Heart left ventricle (tissue), 13 donors: ENCODE measurements around the gene DSCAM.

Source experiments
- CTCF ChIP-seq, 12 donors: fragments of 200-600 bp; sonication (generic) in 4 of 12; IDR thresholded peaks; one replicate each; pipeline versions ENCODE4 v1.5.0 to v1.8.0; 2018 to 2022; ENCODE audit warnings: antibody characterized with exemption in 12 of 12, mild to moderate bottlenecking in 5 of 12
- POLR2A ChIP-seq, 2 donors: fragments of 450-650 bp; IDR thresholded peaks; one replicate each; pipeline ENCODE4 v1.6.1; 2017; ENCODE audit warnings: antibody characterized with exemption in 2 of 2, mild to moderate bottlenecking in 2 of 2, moderate library complexity in 2 of 2
- donor health status: ischemic (EF 13 %, LVEDD 7.1; RV severe dilation, severe dysfunction).
- donor health status: DM: no; HTN: yes; CAD: no.
- donor health status: DM: no; HTN: no; CAD: no.
- donor health status: ischemic (EF 25% LVEDD 6.9; RV normal size, moderate dysfunction).
- donor health status: ischemic (EF 25% LVEDD 5.7; RV mildly dilated, moderate dysfunction).
- donor health status: ischemic (EF 35%, LVEDD 5.7; RV mildly dilated, moderate dysfunction).
- donor health status: nonischemic (EF 11% LVEDD 7.7; RV severe dilation, severe dysfunction).
- donor health status: DM: yes; HTN: yes; CAD: no.
- donor health status: PGD.
- donor health status: ischemic (EF 29% LVEDD 5.4; RV normal size, mild dysfunction).
- donor health status: nonischemic (EF 23%, LVEDD 6.1; RV moderate dilation, normal function).

DNA sequence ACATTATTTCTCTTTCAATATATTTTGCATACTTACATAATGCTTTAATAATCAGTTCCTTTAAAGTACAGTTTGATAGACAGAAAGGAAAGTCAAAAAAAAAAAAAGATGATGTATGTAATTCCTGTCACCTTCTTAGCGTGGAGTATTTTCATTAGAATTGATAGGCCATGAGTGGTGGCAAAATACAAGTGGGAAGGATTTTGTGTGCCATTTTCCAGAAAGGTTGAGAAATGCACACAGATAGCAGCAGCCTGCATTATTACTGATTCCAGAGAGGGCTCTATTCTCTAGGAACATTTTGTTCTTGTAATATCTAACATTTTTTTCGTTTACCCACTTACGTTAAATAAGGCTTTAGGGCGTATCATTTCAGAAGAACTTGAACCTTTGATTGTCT is 475.6 kb downstream of the DSCAM start:
- TF ChIP-seq CTCF (IDR thresholded peaks at IDR 0.05) (no peak), POLR2A (IDR thresholded peaks at IDR 0.05) (no peak)
